Measurements from ENCODE around the gene NOL4L. TPM values are rescaled to one million over a fixed set of nuclear protein-coding genes. Genes with fewer than 3 reads are reported as not detected.

Gene NOL4L
- polyA plus RNA-seq, 4 donors = 16.0 to 97.3 (median 24.0) TPM

DNA sequence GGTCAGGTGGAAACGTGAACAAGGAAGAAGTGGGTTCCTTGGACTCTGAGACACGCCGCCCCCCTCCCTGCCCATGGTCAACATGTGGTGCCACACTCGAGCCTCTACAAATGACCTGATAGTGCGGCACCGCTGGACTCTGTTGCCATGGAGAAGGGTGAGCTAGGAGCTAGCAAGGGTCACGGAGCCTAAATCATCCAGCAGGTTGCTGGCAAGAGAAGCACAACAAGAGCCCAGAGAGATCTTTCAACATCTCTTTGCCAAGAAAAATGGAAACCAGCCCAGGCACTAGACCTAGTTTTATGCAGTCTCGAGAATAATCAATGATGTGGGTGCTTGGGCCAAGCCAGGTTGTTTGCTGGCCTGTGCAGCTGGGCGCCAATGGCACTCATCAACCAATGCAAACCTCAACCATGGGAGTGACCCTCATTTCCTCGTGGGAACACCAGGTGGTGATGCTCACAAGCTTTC, 69.5 kb downstream of the NOL4L start:
- no peak for DNase-seq
- peaks cover 0 to 65% (median 0%) of the 10 kb centered on the region in 3 donors for H3K36me3 ChIP-seq (ENCODE audit: control insufficient read depth in 3 of 3, insufficient read depth in 2 of 3, low read depth in 1 of 3, low read length in 3 of 3)
- H3K4me3 ChIP-seq (ENCODE audit: low read depth in 1 of 3, low read length in 3 of 3) = no peak overlapping the region
- H3K4me1 ChIP-seq (ENCODE audit: control insufficient read depth in 3 of 3, insufficient read depth in 2 of 3, low read depth in 1 of 3, low read length in 2 of 3) = peaks cover 0 to 17% (median 0%) of the 10 kb centered on the region in 3 donors
- FAIRE-seq = no peak
- no peak overlapping the region for H3K27ac ChIP-seq (ENCODE audit: low read depth in 1 of 3, low read length in 2 of 3)
- 79 to 86% (median 80%) methylated on average over 10 of the region's 10 CpGs for WGBS, 3 donors
- no peaks in the 10 kb centered on the region for H3K27me3 ChIP-seq (ENCODE audit: control insufficient read depth in 3 of 3, insufficient read depth in 3 of 3, low read length in 3 of 3)
- H3K9me3 ChIP-seq (ENCODE audit: control insufficient read depth in 2 of 2, insufficient read depth in 1 of 2, low read depth in 1 of 2, low read length in 1 of 2) = no peaks in the 10 kb centered on the region

DNA sequence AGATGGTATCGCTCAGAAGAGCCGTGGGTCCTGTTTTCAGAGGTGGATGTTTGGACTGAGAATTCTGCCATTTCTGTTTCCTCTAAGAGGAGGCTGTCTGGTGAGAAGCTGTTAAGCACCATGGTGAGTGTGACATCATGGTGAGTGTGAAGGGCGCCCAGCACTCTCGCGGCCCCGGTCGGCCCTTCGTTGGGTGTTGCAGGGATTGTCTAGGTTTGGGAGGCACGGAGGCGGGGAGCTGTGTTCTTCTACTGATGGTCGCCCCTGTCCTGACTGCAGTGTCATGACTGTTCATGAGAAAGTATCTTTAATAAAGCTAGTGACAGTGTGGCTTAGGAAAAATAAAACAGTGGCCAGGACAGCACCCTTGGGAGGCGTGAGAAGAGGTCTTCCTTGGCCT, 70.4 kb downstream of the NOL4L start:
- DNase-seq (no peak), FAIRE-seq (no peak)
- Histone ChIP-seq H3K4me3 (ENCODE audit: low read depth in 1 of 3, low read length in 3 of 3) (no peak overlapping the region), H3K4me1 (ENCODE audit: control insufficient read depth in 3 of 3, insufficient read depth in 2 of 3, low read depth in 1 of 3, low read length in 2 of 3) (peaks cover 0 to 24% (median 0%) of the 10 kb centered on the region in 3 donors), H3K27me3 (ENCODE audit: control insufficient read depth in 3 of 3, insufficient read depth in 3 of 3, low read length in 3 of 3) (no peaks in the 10 kb centered on the region), H3K36me3 (ENCODE audit: control insufficient read depth in 3 of 3, insufficient read depth in 2 of 3, low read depth in 1 of 3, low read length in 3 of 3) (peaks cover 0 to 67% (median 0%) of the 10 kb centered on the region in 3 donors), H3K9me3 (ENCODE audit: control insufficient read depth in 2 of 2, insufficient read depth in 1 of 2, low read depth in 1 of 2, low read length in 1 of 2) (no peaks in the 10 kb centered on the region), H3K27ac (ENCODE audit: low read depth in 1 of 3, low read length in 2 of 3) (no peak overlapping the region)
- 93 to 96% (median 94%) methylated on average over 12 of the region's 12 CpGs for WGBS, 3 donors

DNA sequence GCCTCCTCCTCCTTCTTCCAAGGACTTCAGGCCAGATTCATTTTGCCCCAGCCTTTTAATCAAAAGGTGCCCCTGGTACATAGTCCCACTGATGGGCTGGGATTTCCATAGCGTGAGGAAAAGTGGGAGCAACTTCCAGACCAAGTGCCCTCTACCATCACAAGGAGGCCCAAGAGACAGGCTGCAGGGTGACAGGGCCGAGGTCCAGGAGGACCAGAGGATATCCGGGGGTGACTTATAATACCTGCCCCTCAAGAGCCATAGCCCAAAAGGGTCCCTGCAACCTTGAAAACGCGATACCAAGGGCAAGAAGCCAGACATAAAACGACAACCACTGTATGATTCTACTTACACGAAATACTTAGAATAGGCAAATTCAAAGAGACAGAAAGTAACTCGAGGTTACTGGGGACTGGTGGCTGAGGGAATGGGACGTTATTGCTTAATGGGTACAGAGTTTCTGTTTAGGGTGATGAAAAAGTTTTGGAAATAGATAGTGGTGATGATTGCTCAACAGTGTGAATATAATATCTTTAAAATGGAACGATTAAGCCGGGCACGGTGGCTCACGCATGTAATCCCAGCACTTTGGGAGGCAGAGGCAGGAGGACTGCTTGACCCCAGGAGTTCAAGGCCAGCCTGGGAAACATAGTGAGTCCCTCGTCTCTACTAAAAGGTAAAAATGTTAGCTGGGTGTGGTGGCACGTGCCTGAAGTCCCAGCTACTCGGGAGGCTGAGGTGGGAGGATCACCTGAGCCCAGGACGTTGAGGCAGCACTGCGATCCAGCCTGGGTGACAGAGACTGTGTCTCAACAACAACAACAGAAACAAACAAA, 71.9 kb downstream of the NOL4L start:
- Histone ChIP-seq H3K27me3 (ENCODE audit: control insufficient read depth in 3 of 3, insufficient read depth in 3 of 3, low read length in 3 of 3) (no peaks in the 10 kb centered on the region), H3K9me3 (ENCODE audit: control insufficient read depth in 2 of 2, insufficient read depth in 1 of 2, low read depth in 1 of 2, low read length in 1 of 2) (no peaks in the 10 kb centered on the region), H3K36me3 (ENCODE audit: control insufficient read depth in 3 of 3, insufficient read depth in 2 of 3, low read depth in 1 of 3, low read length in 3 of 3) (peaks cover 0 to 63% (median 0%) of the 10 kb centered on the region in 3 donors), H3K4me1 (ENCODE audit: control insufficient read depth in 3 of 3, insufficient read depth in 2 of 3, low read depth in 1 of 3, low read length in 2 of 3) (peaks cover 0 to 32% (median 0%) of the 10 kb centered on the region in 3 donors), H3K27ac (ENCODE audit: low read depth in 1 of 3, low read length in 2 of 3) (no peak overlapping the region), H3K4me3 (ENCODE audit: low read depth in 1 of 3, low read length in 3 of 3) (no peak overlapping the region)
- WGBS, 3 donors = 83 to 87% (median 86%) methylated on average over 18 of the region's 18 CpGs
- DNase-seq (no peak), FAIRE-seq (no peak)

DNA sequence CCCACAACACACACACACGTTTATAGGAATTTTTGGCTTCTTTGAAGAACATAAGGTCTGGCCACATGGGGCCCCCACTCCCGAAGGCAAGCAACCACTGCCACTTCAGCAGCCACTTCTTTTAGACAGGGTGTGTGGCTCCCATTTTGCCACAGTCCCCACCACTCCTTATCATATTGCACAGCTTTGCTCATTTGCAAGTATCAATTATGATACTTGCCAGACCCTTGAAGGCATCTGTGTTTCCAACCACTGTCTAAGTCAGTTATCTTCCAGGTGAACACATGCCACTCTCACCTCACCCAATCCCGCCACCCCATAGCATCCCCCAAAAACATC, 73.1 kb downstream of the NOL4L start:
- DNase-seq (no peak), FAIRE-seq (no peak)
- Histone ChIP-seq H3K27me3 (ENCODE audit: control insufficient read depth in 3 of 3, insufficient read depth in 3 of 3, low read length in 3 of 3) (no peaks in the 10 kb centered on the region), H3K9me3 (ENCODE audit: control insufficient read depth in 2 of 2, insufficient read depth in 1 of 2, low read depth in 1 of 2, low read length in 1 of 2) (no peaks in the 10 kb centered on the region), H3K4me1 (ENCODE audit: control insufficient read depth in 3 of 3, insufficient read depth in 2 of 3, low read depth in 1 of 3, low read length in 2 of 3) (peaks cover 0 to 30% (median 0%) of the 10 kb centered on the region in 3 donors), H3K36me3 (ENCODE audit: control insufficient read depth in 3 of 3, insufficient read depth in 2 of 3, low read depth in 1 of 3, low read length in 3 of 3) (peaks cover 0 to 58% (median 0%) of the 10 kb centered on the region in 3 donors), H3K4me3 (ENCODE audit: low read depth in 1 of 3, low read length in 3 of 3) (no peak overlapping the region), H3K27ac (ENCODE audit: low read depth in 1 of 3, low read length in 2 of 3) (no peak overlapping the region)
- 76 to 93% (median 86%) methylated on average over 3 of the region's 3 CpGs for WGBS, 3 donors

DNA sequence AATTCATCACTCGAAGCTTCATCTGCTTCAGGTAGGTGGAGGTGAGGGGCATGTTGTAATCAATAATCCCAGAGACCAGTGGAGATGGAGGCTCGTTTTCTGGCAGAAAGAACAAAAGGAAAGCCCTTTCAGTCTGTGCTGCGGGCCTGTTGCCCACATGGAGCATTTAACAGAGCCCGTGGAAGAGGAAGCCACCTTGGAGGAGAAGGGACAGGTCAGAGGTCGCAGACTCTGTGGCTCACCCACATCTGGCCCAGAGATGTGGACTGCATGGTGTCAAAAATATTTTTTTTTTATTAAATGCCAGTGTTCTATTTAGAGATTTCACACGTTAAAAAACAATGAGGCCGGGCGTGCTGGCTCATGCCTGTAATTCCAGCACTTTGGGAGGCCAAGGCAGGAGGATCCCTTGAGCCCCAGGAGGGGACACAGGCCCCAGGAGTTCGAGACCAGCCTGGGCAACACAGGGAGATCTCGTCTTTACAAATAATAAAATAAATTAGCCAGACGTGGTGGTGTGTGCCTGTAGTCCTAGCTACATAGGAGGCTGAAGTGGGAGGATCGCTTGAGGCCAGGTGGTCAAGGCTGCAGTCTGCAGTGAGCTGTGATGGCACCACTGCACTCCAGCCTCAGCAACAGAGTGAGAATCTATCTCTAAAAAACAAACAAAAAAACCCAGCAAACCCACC, 73.6 kb downstream of the NOL4L start:
- FAIRE-seq = no peak
- Histone ChIP-seq H3K9me3 (ENCODE audit: control insufficient read depth in 2 of 2, insufficient read depth in 1 of 2, low read depth in 1 of 2, low read length in 1 of 2) (no peaks in the 10 kb centered on the region), H3K4me3 (ENCODE audit: low read depth in 1 of 3, low read length in 3 of 3) (no peak overlapping the region), H3K27me3 (ENCODE audit: control insufficient read depth in 3 of 3, insufficient read depth in 3 of 3, low read length in 3 of 3) (no peaks in the 10 kb centered on the region), H3K4me1 (ENCODE audit: control insufficient read depth in 3 of 3, insufficient read depth in 2 of 3, low read depth in 1 of 3, low read length in 2 of 3) (peaks cover 0 to 28% (median 0%) of the 10 kb centered on the region in 3 donors), H3K36me3 (ENCODE audit: control insufficient read depth in 3 of 3, insufficient read depth in 2 of 3, low read depth in 1 of 3, low read length in 3 of 3) (peaks cover 0 to 57% (median 0%) of the 10 kb centered on the region in 3 donors), H3K27ac (ENCODE audit: low read depth in 1 of 3, low read length in 2 of 3) (no peak overlapping the region)
- DNase-seq = no peak
- 61 to 68% (median 65%) methylated on average over 12 of the region's 12 CpGs for WGBS, 3 donors

GRCh38 chr20:32510601-32511357, 74.4 kb downstream of the NOL4L start:
- WGBS, 3 donors = 17 to 50% (median 29%) methylated on average over 16 to 17 of the region's 17 CpGs
- Histone ChIP-seq H3K27me3 (ENCODE audit: control insufficient read depth in 3 of 3, insufficient read depth in 3 of 3, low read length in 3 of 3) (no peaks in the 10 kb centered on the region), H3K9me3 (ENCODE audit: control insufficient read depth in 2 of 2, insufficient read depth in 1 of 2, low read depth in 1 of 2, low read length in 1 of 2) (no peaks in the 10 kb centered on the region), H3K27ac (ENCODE audit: low read depth in 1 of 3, low read length in 2 of 3) (peak overlapping the region in 2 of 3 donors; percentile 7 to 21), H3K4me3 (ENCODE audit: low read depth in 1 of 3, low read length in 3 of 3) (no peak overlapping the region), H3K4me1 (ENCODE audit: control insufficient read depth in 3 of 3, insufficient read depth in 2 of 3, low read depth in 1 of 3, low read length in 2 of 3) (peaks cover 0 to 28% (median 0%) of the 10 kb centered on the region in 3 donors), H3K36me3 (ENCODE audit: control insufficient read depth in 3 of 3, insufficient read depth in 2 of 3, low read depth in 1 of 3, low read length in 3 of 3) (peaks cover 0 to 52% (median 0%) of the 10 kb centered on the region in 3 donors)
- DNase-seq (peak in 1 of 2 donors; percentile 57), FAIRE-seq (no peak)

- H3K27ac ChIP-seq (ENCODE audit: low read depth in 1 of 3, low read length in 2 of 3) = peak overlapping the region in 1 of 3 donors; percentile 7
- peaks cover 0 to 49% (median 0%) of the 10 kb centered on the region in 3 donors for H3K36me3 ChIP-seq (ENCODE audit: control insufficient read depth in 3 of 3, insufficient read depth in 2 of 3, low read depth in 1 of 3, low read length in 3 of 3)
- 82 to 86% (median 86%) methylated on average over 15 of the region's 15 CpGs for WGBS, 3 donors
- FAIRE-seq = no peak
- H3K27me3 ChIP-seq (ENCODE audit: control insufficient read depth in 3 of 3, insufficient read depth in 3 of 3, low read length in 3 of 3) = no peaks in the 10 kb centered on the region
- DNase-seq = peak in 1 of 2 donors; percentile 33
- peaks cover 0 to 28% (median 0%) of the 10 kb centered on the region in 3 donors for H3K4me1 ChIP-seq (ENCODE audit: control insufficient read depth in 3 of 3, insufficient read depth in 2 of 3, low read depth in 1 of 3, low read length in 2 of 3)
- no peaks in the 10 kb centered on the region for H3K9me3 ChIP-seq (ENCODE audit: control insufficient read depth in 2 of 2, insufficient read depth in 1 of 2, low read depth in 1 of 2, low read length in 1 of 2)
- H3K4me3 ChIP-seq (ENCODE audit: low read depth in 1 of 3, low read length in 3 of 3) = no peak overlapping the region
These were observed 75.0 kb downstream of the NOL4L start for GRCh38 chr20:32510120-32510600.

DNA sequence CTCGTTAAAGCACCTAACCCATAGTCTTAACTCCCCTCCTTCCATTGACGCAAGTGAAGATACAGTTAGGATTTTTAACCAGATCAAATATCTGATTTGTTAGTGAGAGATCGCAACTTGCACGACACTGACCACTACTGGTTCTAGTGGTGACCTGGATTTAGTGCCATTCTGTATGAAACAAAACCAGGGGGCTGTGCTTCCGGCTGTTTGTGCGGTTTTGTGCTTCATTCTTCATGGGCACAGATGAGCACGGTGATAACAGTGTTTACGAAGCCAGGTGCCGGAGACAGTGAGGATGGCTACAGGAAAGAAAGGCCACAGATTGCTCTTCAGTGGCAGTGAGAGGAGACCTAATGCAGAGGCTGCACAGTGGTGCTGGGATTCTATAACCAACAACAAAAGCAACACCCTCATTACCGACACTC, 75.5 kb downstream of the NOL4L start:
- no peak for DNase-seq
- H3K27me3 ChIP-seq (ENCODE audit: control insufficient read depth in 3 of 3, insufficient read depth in 3 of 3, low read length in 3 of 3) = no peaks in the 10 kb centered on the region
- H3K9me3 ChIP-seq (ENCODE audit: control insufficient read depth in 2 of 2, insufficient read depth in 1 of 2, low read depth in 1 of 2, low read length in 1 of 2) = no peaks in the 10 kb centered on the region
- H3K27ac ChIP-seq (ENCODE audit: low read depth in 1 of 3, low read length in 2 of 3) = no peak overlapping the region
- FAIRE-seq = no peak
- peaks cover 0 to 47% (median 0%) of the 10 kb centered on the region in 3 donors for H3K36me3 ChIP-seq (ENCODE audit: control insufficient read depth in 3 of 3, insufficient read depth in 2 of 3, low read depth in 1 of 3, low read length in 3 of 3)
- no peak overlapping the region for H3K4me3 ChIP-seq (ENCODE audit: low read depth in 1 of 3, low read length in 3 of 3)
- peaks cover 0 to 28% (median 0%) of the 10 kb centered on the region in 3 donors for H3K4me1 ChIP-seq (ENCODE audit: control insufficient read depth in 3 of 3, insufficient read depth in 2 of 3, low read depth in 1 of 3, low read length in 2 of 3)
- WGBS, 3 donors = 63 to 79% (median 77%) methylated on average over 10 of the region's 10 CpGs
